Gastrocnemius medialis (tissue), 4 donors: ENCODE measurements around the gene CREBBP.

Source experiments
- CTCF ChIP-seq, 5 experiments: fragments of 450-650 bp in 3 of 5; fragments of 200-600 bp in 2 of 5; sonication (generic) in 2 of 5; IDR thresholded peaks in 4 of 5; conservative IDR thresholded peaks in 1 of 5; 1 replicate in 4 of 5; 2 replicates in 1 of 5; pipeline ENCODE4 v1.5.1; 2016 to 2019; ENCODE audit warnings: antibody characterized with exemption in 5 of 5, mild to moderate bottlenecking in 3 of 5, moderate library complexity in 3 of 5
- POLR2A ChIP-seq, 2 donors: fragments of 450-650 bp; IDR thresholded peaks; one replicate each; pipeline ENCODE4 v1.6.1; 2017; ENCODE audit warnings: antibody characterized with exemption in 2 of 2, mild to moderate bottlenecking in 2 of 2, moderate library complexity in 2 of 2

GRCh38 chr16:3825940-3826339, 54.6 kb downstream of the CREBBP start:
- no peak for TF ChIP-seq POLR2A (IDR thresholded peaks at IDR 0.05)
- no peak for TF ChIP-seq CTCF (IDR thresholded peaks at IDR 0.05 in 4 of 5, conservative IDR thresholded peaks at IDR 0.05 in 1 of 5)
